Measurements from ENCODE around the gene CAMK1G. TPM values are rescaled to one million over a fixed set of nuclear protein-coding genes. Genes with fewer than 3 reads are reported as not detected.

CAMK1G gene
- total and polyA plus RNA-seq, 10 of the 15 experiments (the other 5 are each of a cell fraction or from before 2014, with no cell fraction given) = 0.18 to 0.20 TPM; not detected in 8

- TF ChIP-seq EED (IDR thresholded peaks at IDR 0.05; ENCODE audit: low read depth) (no peak), CREM (IDR thresholded peaks at IDR 0.05; ENCODE audit: low read depth) (no peak), ELK1 (IDR thresholded peaks at IDR 0.05; ENCODE audit: low read depth, low read length) (no peak), RBBP5 (conservative IDR thresholded peaks at IDR 0.05) (no peak), CBX5 (IDR thresholded peaks at IDR 0.05; ENCODE audit: low read depth) (no peak), SMAD5 (IDR thresholded peaks at IDR 0.05; ENCODE audit: low read depth) (no peak), BACH1 (IDR thresholded peaks at IDR 0.05; ENCODE audit: borderline replicate concordance) (no peak), CHD2 (IDR thresholded peaks at IDR 0.05; ENCODE audit: borderline replicate concordance, low read depth, low read length) (no peak), ZNF274 (IDR thresholded peaks at IDR 0.05; ENCODE audit: insufficient read depth, insufficient read length) (no peak)
Measured at GRCh38 chr1:209616366-209617046, 33.0 kb downstream of the CAMK1G start (continued).

GRCh38 chr1:209617047-209617673, 33.6 kb downstream of the CAMK1G start:
- in situ Hi-C loops (cut with MboI) (no loop called here), intact Hi-C loops (cut with micrococcal nuclease; ENCODE audit: unreplicated experiment) (no loop called here)
- SMC1A ChIA-PET (ENCODE audit: uncharacterized antibody, unreplicated experiment) = interaction anchor here (0.9 to 1.8 kb wide), 3 partner anchors 9 to 134 kb away, joined by 3 to 7 read pairs (median 3); no protein-coding TSS in a partner anchor
- POLR2A ChIA-PET = no interaction called here
- peaks cover 1 to 7% of the 10 kb centered on the region in 2 experiments; a peak in 3 of 4 replicates for H3K27me3 ChIP-seq (replicated peaks in 1 of 2; ENCODE audit: control insufficient read depth in 2 of 2, insufficient read depth in 2 of 2, low read length in 1 of 2)
- H3K36me3 ChIP-seq (ENCODE audit: control insufficient read depth in 2 of 2, insufficient read depth in 2 of 2, low read length in 1 of 2) = no peaks in the 10 kb centered on the region
- no TSS peak for BruUV-seq (replicated peaks)
- RAD21 ChIA-PET (ENCODE audit: unreplicated experiment) = interaction anchor here (1.1 kb wide), 1 partner anchor 9 kb away, joined by 5 read pairs; no protein-coding TSS in a partner anchor
- H3K4me1 ChIP-seq (ENCODE audit: control insufficient read depth, insufficient read depth, low read length) = no peaks in the 10 kb centered on the region
- DNase-seq (ENCODE audit: low read depth, low spot score) = no peak
- CTCF ChIA-PET = interaction anchor here (1.2 to 2.6 kb wide), 3 partner anchors 10 to 15 kb away, joined by 3 to 14 read pairs (median 10); no protein-coding TSS in a partner anchor
- H3K4me2 ChIP-seq (ENCODE audit: control insufficient read depth, insufficient read depth) = no peak overlapping the region
- H2AFZ ChIP-seq (ENCODE audit: control insufficient read depth, low read depth, low read length) = no peak overlapping the region
- ATAC-seq = no peak
- H4K20me1 ChIP-seq (ENCODE audit: control insufficient read depth, insufficient read depth) = no peaks in the 10 kb centered on the region
- no peaks in the 10 kb centered on the region for H3K79me2 ChIP-seq (ENCODE audit: control insufficient read depth, insufficient read depth, low read length)
- 36% methylated on average over 10 of the region's 10 CpGs for WGBS (ENCODE audit: insufficient coverage, insufficient replicate concordance, low lambda C conversion rate, missing lambda C conversion rate)
- no peak overlapping the region for H3K27ac ChIP-seq (ENCODE audit: control insufficient read depth, insufficient read depth)
- H3K9ac ChIP-seq (ENCODE audit: control insufficient read depth, insufficient read depth, low read length) = no peak overlapping the region
- no peak overlapping the region for H3K4me3 ChIP-seq
- no peak for FAIRE-seq
- H3K9me3 ChIP-seq (replicated peaks; ENCODE audit: control insufficient read depth, insufficient read depth, low read length) = no peaks in the 10 kb centered on the region
- no peak for TF ChIP-seq ZNF622 (IDR thresholded peaks at IDR 0.05)
- no peak for TF ChIP-seq TCF12 (IDR thresholded peaks at IDR 0.05; ENCODE audit: low read depth, low read length)
- no peak for TF ChIP-seq PKNOX1 (IDR thresholded peaks at IDR 0.05)
- no peak for TF ChIP-seq MYC (IDR thresholded peaks at IDR 0.05; ENCODE audit: insufficient read depth, insufficient read length, insufficient replicate concordance, low read length, severe bottlenecking)
- TF ChIP-seq PRDM15 (CRISPR knock-in tag; IDR thresholded peaks at IDR 0.05) = no peak

All from GM12878 (cell line).